Activated effector memory CD4-positive, alpha-beta T cell treated with anti-CD3 and anti-CD28 coated beads, Interleukin-2, amount 50 U/mL, for 16 hours (primary cell): ENCODE measurements around the gene IGSF9.

Experiments
- DNase-seq: peaks from one replicate; pipeline ENCODE4 v3.0.0-alpha.2; 2020

The IGSF9 gene

DNA sequence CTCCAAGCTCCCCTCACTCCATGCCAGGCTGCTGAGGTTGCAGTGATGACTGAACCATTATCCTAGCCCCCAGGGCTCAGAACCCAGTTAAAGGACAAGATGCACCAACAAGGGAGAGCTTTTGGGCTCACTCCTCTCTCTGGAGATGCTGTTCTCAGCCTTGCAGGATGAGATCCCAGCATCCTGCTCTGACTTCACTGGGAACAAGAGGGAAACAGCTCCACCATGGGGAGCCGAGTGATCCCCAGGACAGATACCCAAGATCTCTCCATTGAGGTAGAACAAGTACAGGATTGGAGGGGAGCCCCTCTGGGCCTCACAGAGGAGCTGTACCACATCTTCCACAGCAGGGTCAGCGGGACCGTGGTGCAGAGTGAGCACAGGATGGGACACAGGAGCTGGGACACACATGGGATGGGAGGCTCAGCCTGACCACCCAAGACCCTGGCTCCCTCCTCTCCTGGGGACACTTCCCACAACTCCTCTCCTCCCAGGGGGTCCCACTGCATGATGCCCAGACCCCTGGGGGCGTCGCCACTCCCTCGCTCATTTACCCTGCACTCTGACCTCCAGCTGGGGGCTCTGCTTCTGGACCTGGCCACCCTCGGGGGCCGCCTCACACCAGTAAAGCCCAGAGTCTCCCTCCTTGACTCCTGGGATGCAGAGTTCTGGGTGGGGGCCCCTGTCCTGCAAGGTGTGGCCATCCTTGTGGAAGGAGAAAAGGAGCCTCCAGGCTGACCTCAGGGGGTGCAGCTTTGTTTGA lies 27.2 kb upstream of the IGSF9 start:
- no peak for DNase-seq

DNA sequence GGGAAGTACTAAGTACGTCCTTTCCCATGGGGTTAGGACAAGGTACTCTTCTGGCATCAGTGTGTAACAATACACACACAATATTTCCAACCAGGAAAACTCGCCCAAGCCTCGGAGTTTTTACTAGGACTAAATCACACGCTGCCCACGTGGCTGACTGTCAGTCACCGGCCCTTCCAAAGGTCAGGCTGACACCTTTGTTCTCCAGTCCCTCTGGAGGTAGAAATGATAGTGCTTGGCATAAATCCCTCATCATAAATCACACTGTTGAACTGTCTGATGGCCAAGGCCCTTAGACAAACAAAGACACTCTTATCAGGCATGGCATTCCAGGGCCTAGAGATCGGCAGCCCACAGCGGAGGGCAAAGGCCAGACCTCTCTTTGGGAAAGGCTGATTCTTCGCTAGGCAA lies 25.5 kb upstream of the IGSF9 start:
- DNase-seq: no peak

- DNase-seq: no peak
Measured at GRCh38 chr1:159968901-159969300, 23.5 kb upstream of the IGSF9 start.

DNA sequence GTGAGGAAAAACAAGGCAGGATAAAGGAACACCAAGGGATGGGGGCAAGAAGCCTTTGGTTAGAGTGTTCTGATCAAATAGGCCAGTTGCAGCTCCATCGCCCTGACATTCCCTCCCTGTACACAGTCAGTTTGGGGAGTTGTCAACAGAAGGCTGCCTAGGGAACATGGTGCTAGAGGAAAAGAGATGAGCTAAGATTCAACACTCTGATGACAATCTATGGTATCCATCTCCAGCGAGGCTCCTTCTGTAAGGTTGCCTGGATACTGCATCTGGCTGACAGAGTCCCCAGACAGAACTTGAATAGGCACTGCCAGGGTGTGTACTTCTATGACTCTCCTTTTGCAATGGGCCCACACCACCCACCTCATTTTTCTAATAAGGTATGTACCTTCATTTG lies 19.9 kb upstream of the IGSF9 start:
- DNase-seq: no peak

- no peak for DNase-seq
Measured at GRCh38 chr1:159964144-159964543, 18.7 kb upstream of the IGSF9 start.

DNA sequence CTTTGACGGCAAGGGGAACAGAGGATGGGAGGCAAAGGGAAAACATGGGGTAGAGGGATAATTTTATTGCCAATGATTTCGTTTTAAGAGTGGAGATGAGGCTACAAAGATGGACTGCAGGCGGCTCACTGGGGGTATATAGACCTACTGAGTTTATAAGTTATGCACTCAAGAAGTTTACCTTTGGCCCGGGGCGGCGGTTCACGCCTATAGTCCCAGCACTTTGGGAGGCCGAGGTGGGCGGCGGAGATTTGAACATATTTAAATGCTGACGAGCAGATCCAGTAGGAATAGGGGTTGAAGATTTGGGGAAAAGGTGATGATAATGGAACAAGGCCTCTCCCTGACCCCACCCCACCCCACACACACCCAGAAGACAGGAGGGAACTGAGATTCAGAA lies 16.8 kb upstream of the IGSF9 start:
- DNase-seq: no peak

DNA sequence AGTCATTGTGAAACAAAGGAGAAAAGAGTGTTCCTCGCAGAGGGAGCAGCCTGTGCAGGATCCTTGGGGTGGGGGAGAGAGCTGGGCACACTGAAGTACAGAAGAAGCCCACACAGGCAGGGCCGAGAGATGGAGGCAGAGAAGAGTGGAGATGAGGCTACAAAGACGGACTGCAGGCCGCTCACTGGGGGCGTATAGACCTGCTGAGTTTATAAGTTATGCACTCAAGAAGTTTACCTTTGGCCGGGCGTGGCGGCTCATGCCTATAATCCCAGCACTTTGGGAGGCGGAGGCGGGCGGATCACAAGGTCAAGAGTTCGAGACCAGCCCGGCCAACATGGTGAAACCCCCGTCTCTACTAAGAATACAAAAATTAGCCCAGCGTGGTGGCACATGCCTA lies 16.2 kb upstream of the IGSF9 start:
- DNase-seq: no peak

DNA sequence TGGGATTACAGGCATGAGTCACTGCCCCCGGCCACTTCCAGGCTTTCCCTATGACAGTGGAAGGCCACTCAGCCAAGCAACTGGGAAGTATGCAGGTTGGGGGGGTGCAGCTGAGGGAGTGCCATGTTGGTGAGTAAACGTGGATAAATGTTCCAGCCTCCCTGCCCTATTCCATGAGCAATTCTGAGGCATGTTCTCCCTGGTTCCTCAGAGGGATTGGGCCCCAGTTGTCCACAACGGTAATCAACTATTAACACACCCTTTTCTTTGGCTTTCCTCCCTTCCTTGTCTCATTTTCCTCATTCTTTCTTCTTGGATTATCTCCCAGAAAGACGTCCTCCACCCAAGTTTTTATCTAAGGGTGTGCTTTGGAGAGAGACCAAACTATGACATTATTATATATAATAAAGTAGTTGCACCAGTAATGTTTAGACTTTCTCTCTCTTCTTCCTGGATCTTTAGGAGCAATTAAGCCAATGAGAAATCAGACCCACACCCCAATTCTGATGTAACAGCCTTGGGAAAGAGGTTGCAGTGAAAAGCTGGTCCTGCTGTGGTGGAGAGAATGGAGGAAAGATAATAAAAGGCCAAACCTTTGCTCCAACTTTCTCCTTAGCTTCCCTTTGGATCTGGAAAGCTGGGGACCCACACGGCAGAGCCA lies 15.4 kb upstream of the IGSF9 start:
- no peak for DNase-seq

DNA sequence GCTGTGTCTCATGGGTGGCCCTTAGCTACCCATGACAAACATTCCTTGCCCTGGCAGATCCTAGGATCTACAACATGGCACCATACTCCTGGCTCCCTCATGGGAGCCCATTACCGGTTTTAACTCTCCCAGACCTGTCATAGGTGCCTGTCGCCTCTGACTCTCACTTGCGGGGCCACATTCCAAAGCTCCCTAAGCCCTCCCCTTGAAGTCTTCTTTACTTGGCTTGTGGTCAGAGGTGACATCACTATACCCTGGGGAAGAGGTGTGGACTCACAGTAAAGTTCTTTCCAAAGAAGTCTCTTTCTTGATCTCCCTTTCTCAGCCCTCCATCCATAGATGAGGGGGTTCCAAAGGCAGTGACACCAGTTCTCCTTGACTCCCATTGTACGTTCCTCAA lies 14.0 kb upstream of the IGSF9 start:
- no peak for DNase-seq

DNA sequence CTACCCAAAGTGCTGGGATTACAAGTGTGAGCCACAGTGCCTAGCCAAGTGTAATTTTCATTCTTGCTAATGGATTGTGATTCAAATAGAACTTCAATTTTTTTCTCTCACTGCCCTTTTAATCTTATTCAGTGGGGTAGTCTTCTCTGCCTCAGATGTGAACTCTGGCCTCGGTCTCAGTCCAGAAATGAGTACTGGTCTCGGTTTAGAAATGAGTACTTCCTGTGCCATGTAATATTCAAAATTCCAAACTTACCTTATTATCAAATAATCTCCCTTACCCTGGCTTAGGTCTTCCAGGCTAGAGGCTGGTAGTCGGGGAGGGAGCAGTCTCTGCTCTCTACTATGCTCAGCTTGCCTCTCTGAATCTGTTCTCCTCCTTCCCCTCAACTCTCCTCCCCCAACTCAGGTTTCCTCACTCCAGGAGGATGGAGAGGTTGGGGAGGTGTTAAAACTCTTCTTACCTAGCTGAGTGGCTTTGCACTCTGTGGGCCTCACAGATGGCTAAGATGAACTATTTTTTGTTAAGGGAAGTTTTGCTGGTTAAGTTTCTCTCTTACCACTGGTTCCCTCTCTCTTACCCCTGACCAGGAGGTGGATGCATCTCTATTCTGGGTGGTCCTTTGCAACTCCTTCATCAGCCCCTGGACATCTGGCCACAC lies 13.4 kb upstream of the IGSF9 start:
- DNase-seq: no peak

GRCh38 chr1:159957824-159958268 lies 12.4 kb upstream of the IGSF9 start:
- no peak for DNase-seq

- DNase-seq: no peak
Measured at GRCh38 chr1:159955456-159955855, 10.0 kb upstream of the IGSF9 start.

DNA sequence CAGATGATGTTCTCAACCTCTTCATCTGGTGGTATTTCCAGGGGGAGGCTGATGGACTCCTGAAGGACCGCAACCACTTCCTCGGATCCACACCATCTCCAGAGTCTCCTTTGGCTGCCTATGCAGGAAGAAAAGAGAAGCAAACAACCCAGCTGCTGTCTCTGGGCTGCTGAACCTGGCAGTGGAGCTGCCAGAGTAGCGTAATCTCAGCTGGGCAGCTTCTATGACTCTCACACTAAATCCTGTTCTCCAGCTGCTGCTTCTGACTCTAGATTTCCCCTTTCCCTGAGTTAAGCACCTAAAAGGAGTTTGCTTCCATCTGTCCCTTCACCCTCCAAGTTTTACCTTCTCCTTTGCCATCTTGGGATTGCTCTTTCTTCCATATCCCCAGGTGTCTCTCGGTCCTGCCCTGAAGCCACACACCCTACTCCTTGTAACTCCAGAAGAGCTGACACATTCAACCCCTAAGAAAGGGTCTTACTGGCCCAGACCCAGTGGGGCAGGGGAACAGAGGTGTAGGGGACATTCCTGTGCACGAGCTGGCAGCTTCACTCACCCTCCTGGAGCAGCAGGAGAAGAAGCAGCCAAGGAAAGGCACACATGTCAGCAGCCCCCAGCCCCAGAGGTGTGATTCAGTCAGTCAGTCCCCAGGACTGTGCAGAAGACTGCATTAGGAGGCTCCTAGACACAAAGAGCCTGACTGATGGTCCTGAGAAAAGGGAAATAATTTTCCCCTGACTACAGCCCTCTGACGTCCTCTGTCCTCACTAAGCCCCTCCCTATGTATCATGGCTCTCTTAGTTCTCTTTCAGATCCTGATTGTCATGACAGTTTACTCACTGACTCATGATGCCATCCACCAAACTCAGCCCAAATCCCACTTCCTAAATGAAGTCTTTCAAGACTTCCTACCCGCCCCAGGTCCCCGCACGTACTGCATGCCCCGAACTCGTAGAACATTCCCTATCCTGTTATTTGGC lies 8.4 kb upstream of the IGSF9 start, which contains the start of gene SLAMF9:
SLAMF9 (minus strand) TSS at position 702 of the 980 bp plus-strand sequence; CDS start at position 602, 100 bp downstream.
- DNase-seq: no peak

DNA sequence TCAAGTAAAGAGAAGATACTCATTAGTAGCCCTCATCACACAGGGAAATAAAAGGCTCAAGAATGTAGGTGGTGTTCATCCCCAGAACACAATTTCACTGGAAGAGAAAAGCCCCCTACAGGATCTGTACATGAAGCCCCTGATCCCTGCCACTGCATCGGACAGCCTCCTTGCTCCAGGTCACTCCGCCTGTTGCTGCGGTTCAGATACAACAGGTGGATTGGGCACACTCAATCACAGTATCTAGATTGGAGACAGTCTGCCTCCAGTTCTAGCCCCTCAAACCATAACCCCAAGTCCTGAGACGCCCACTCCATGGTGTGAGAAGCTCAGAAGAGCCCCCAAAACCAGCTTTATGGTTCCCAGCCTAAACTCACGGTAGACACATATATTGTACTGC lies 7.5 kb upstream of the IGSF9 start:
- no peak for DNase-seq

DNA sequence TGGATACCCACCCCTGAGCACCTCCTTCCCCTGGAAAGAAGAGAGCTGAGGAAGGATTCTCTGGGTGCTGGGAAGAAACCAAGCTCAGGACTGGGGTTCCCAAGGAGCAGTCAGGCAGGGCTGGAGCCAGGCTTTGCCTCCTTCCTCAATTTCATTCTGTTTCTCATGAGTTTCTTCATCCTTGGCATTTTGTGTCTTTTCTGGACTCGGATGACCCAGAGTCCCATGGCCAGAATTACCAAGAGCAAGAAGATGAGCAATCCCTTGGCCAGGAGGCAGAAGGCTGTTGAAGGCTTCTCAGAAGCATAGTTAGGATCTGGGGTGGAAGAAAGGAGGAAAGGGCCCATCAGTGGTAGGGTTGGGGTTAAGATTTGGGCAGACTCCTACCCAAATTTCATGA lies 6.1 kb upstream of the IGSF9 start:
- no peak for DNase-seq

DNA sequence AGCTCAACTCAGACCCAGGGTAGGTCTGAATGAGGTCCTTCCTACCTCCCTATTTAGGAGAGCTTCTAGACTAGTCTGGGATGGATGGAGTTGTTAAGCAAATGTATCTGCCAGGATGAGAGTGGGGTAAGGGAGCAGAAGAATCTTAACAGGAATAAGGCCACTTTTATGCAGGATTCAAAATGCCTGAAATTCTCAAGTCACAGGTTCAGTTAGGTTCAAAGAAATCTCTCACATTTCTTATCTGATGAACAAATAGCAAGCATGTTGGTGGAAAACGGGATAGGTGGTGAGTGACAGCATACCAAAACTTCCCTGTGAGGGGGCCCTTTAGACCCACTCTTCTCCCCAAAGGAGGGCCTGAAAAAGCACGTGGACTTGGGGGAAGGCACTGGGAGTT lies 5.6 kb upstream of the IGSF9 start:
- DNase-seq: no peak

DNA sequence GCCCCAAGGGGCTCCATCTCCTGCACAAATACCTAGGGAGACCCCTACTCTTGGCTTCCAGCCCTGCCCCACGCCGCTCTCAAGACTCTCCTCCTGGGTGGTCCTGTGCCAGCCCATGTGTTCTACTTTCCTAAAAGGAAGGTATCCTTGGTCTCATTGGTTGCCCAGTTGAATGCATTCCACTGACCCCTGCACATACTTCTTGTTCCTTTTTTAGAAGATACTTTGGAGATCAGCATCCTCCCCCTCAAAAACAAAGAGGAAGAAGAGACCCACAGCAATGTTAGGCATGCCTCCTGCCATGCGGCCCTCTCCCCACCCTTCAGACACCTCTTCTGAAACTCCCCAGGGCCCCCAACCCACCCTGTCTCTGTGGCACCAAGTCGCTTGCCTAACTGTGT lies 4.6 kb upstream of the IGSF9 start:
- DNase-seq: no peak

GRCh38 chr1:159949123-159949522 lies 3.7 kb upstream of the IGSF9 start:
- no peak for DNase-seq

DNA sequence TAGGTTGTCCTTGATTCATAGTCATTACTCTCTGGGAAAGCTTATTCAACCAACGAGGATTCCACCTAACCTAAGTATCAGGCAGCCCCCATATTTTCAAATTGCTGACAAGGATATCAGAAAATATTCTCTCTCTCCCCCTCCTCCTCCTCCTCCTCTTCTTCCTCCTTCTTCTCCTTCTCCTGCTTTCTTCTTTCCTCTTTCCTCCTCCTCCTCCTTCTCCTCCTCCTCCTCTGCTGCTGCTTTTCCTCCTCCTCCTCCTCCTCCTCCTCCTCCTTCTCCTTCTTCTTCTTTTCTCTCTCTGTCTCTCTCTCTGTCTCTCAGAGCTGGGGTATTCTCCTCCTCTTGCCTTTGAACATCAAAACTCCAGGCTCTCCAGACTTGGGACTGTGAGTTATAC lies 2.5 kb upstream of the IGSF9 start:
- DNase-seq: no peak

- no peak for DNase-seq
Measured at GRCh38 chr1:159946242-159947187, 1.1 kb upstream of the IGSF9 start.

DNA sequence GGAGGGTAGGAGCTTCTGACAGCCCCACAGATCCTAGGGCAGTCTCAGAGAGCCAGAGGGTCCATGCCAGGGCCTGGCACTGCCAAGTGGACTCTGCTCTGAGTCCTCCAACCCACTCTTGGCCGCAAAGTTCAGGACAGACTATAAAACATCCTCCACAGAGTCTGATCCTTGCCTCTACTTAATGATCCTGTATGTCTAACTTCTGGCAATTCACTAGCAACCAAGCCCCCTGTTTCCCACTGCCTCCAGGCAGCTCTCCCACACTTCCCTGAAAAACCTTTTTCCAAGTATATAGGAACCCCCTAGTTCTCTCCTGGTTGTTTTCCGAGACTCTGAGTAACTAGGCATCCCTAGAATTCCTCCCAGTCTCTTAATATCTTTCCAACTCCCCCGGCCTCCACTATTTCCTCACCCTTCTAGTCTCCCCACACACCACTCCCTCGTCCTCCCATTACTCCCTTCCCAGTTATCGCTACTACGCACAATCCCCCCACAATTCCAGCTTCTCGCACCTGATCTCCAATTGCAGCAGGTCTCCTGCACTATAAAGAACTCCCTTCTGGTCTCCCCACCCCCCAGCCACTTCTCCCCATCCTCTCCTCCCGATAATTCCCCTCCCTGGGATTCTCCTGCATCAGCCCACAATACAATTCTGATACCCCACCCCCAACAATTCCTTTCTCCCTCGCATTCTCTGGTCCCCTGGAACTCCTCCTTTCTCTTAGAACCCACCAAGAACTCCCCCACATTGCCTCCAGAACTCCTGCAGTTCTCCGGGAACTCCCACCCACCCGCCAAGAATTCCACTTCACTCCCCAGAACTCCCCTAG lies 574 bp downstream of the IGSF9 start:
- DNase-seq: no peak
